Calu3 (cell line): ENCODE results near the gene KRAS. TPM values are rescaled to one million over a fixed set of nuclear protein-coding genes. Genes with fewer than 3 reads are reported as not detected.

Source experiments
- BruUV-seq: library from RNA; stranded (reverse); fragments of 400-500 nt; replicated peaks from 2 replicates; lab custom pipeline; 2021; lab: Mats Ljungman, UMichigan
- CTCF ChIA-PET: fragments of 300-600 bp; sonication (Branson Sonifier 250); formaldehyde crosslinking; loops from one replicate; lab custom pipeline; 2022; ENCODE audit warnings: antibody characterized with exemption; lab: Charles Lee
- DNase-seq: peaks from one replicate; pipeline ENCODE4 v3.0.0; 2022
- H3K27ac Mint-ChIP-seq: one replicate; pipeline ENCODE4 v1.8.0; 2022; ENCODE audit warnings: mixed read lengths; ENCODE audit not compliant: unreplicated experiment
- H3K27me3 Mint-ChIP-seq: one replicate; pipeline ENCODE4 v1.8.0; 2022; ENCODE audit warnings: mixed read lengths; ENCODE audit not compliant: unreplicated experiment
- H3K36me3 Mint-ChIP-seq: one replicate; pipeline ENCODE4 v1.8.0; 2022; ENCODE audit warnings: mild to moderate bottlenecking, moderate library complexity, mixed read lengths; ENCODE audit not compliant: insufficient read depth, unreplicated experiment
- H3K4me1 Mint-ChIP-seq: one replicate; pipeline ENCODE4 v1.8.0; 2022; ENCODE audit warnings: mild to moderate bottlenecking, low read depth, mixed read lengths; ENCODE audit not compliant: unreplicated experiment
- H3K4me3 Mint-ChIP-seq: one replicate; pipeline ENCODE4 v1.8.0; 2022; ENCODE audit warnings: mild to moderate bottlenecking, low read depth, moderate library complexity, mixed read lengths; ENCODE audit not compliant: unreplicated experiment
- H3K9me3 Mint-ChIP-seq: one replicate; pipeline ENCODE4 v1.8.0; 2022; ENCODE audit warnings: low read depth, mixed read lengths; ENCODE audit not compliant: unreplicated experiment
- intact Hi-C: fragments of 100-400 bp; cut with micrococcal nuclease; formaldehyde crosslinking; loops from one replicate; pipeline ENCODE4 v1.10.0; 2022; ENCODE audit not compliant: unreplicated experiment
- total RNA-seq: library from RNA; stranded (reverse); gene quantifications from 2 replicates; pipeline ENCODE4 v1.2.3, GENCODE V29; 2022
- TF ChIP-seq, protein P1 (sequence below): fragments of 200-600 bp; IDR thresholded peaks from one replicate; pipeline ENCODE4 v1.8.0; 2022; ENCODE audit warnings: antibody characterized with exemption; ENCODE audit not compliant: unreplicated experiment

KRAS gene
- total RNA-seq, 1 experiment from 2014 or later: 35.2 TPM

DNA sequence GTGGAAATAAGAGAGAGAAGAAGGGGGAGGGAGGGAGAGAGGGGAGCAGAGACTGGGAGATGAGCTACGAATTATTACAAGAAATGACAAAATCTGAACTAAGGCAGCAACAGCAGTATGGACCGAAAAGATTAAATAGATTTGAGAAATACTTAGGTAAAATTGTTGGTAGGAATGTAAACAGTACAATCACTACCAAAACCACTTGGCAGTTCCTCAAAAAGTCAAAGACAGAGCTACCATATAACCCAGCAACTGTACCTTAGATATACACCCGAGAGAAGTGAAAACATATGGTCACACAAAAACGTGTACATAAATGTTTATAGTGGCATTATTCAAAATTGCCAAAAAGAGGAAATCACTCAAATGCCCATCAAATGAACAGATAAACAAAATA, 14.1 kb downstream of the KRAS start:
- TF ChIP-seq, protein P1, sequence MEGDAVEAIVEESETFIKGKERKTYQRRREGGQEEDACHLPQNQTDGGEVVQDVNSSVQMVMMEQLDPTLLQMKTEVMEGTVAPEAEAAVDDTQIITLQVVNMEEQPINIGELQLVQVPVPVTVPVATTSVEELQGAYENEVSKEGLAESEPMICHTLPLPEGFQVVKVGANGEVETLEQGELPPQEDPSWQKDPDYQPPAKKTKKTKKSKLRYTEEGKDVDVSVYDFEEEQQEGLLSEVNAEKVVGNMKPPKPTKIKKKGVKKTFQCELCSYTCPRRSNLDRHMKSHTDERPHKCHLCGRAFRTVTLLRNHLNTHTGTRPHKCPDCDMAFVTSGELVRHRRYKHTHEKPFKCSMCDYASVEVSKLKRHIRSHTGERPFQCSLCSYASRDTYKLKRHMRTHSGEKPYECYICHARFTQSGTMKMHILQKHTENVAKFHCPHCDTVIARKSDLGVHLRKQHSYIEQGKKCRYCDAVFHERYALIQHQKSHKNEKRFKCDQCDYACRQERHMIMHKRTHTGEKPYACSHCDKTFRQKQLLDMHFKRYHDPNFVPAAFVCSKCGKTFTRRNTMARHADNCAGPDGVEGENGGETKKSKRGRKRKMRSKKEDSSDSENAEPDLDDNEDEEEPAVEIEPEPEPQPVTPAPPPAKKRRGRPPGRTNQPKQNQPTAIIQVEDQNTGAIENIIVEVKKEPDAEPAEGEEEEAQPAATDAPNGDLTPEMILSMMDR: no peak
- no peak overlapping the region for H3K27ac Mint-ChIP-seq
- BruUV-seq: no TSS peak

DNA sequence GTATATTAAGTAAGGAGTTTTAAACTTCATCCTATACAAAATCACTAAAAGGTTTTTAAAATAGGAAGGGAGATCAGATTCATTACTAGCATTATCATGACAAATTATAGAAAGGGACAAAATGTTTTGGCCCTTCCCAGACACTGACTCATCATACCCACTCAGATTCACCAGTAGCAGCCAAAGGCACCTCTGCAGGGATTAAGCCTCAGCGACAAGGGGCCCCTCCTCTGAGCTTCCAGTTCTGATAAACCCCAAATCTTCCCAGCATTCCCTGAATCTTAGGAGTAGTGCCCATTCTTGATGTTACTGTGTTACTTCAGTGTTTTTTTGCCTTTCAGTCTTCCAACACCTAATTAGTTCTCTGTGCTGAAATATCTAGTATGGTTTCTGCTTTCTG, 14.5 kb downstream of the KRAS start:
- Mint-ChIP-seq H3K36me3 (peaks cover 8% of the 10 kb centered on the region), H3K9me3 (no peaks in the 10 kb centered on the region)

More for the DNA sequence above, 14.1 kb downstream of the KRAS start:
- H3K27me3 Mint-ChIP-seq: no peaks in the 10 kb centered on the region
- CTCF ChIA-PET: no interaction called here
- H3K9me3 Mint-ChIP-seq: no peaks in the 10 kb centered on the region
- no peaks in the 10 kb centered on the region for H3K4me1 Mint-ChIP-seq
- H3K36me3 Mint-ChIP-seq: peaks cover 8% of the 10 kb centered on the region
- intact Hi-C loops: no loop called here
- H3K4me3 Mint-ChIP-seq: no peak overlapping the region
- DNase-seq: no peak

DNA sequence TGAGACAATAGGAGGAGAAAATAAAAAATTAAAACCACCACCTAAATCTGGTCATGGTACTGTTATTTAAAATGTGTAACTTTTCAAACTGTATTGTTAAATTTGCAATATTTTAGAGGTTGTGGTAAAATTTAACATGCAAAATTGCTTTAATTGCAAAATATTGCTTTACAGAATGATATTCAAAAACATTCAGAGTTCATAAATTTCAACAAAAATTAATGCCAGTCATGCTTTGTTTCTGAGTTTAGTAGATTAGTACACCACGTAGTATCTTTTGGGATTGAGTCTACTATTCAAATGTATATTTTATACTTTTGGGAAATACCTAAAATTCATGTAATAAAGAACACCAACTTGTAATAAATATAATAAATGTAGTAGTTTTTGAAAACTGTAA, 37.4 kb downstream of the KRAS start:
- H3K4me1 Mint-ChIP-seq: no peaks in the 10 kb centered on the region

More for the DNA sequence above, 14.5 kb downstream of the KRAS start:
- no TSS peak for BruUV-seq
- CTCF ChIA-PET: no interaction called here
- TF ChIP-seq, protein P1: no peak
- intact Hi-C loops: no loop called here
- no peak for DNase-seq
- H3K4me3 Mint-ChIP-seq: no peak overlapping the region
- no peaks in the 10 kb centered on the region for H3K27me3 Mint-ChIP-seq
- H3K27ac Mint-ChIP-seq: no peak overlapping the region
- no peaks in the 10 kb centered on the region for H3K4me1 Mint-ChIP-seq

DNA sequence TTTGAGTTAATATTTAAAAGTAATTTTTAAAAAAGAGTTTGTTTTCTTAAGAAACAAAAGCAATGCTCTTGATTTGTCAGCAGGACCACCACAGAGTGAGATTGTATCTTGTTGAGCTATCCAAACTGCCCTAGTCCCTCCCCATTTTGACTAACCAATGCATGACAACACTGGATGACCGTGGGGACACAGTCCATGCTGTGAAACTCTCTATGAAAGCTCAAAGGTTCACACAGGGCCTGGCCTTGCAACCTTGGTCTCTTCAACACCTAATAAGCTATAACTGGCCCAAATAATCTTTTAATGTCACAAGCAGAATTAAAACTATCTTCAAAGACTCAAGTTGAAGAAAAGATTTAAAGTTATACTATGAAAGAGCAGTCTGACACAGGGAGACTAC, 42.2 kb downstream of the KRAS start:
- BruUV-seq: no TSS peak
- Mint-ChIP-seq H3K27ac (no peak overlapping the region), H3K36me3 (peaks cover 8% of the 10 kb centered on the region), H3K27me3 (no peaks in the 10 kb centered on the region), H3K4me1 (peaks cover 6% of the 10 kb centered on the region), H3K9me3 (no peaks in the 10 kb centered on the region), H3K4me3 (no peak overlapping the region)
- CTCF ChIA-PET: no interaction called here
- intact Hi-C loops: no loop called here
- TF ChIP-seq, protein P1: no peak
- DNase-seq: no peak

More for the DNA sequence above, 37.4 kb downstream of the KRAS start:
- Mint-ChIP-seq H3K9me3 (no peaks in the 10 kb centered on the region), H3K4me3 (no peak overlapping the region), H3K27ac (no peak overlapping the region), H3K27me3 (no peaks in the 10 kb centered on the region), H3K36me3 (no peaks in the 10 kb centered on the region)
- CTCF ChIA-PET: no interaction called here
- TF ChIP-seq, protein P1: no peak
- intact Hi-C loops: no loop called here
- no peak for DNase-seq
- BruUV-seq: no TSS peak
